Measurements from ENCODE around the gene GATA5.

GRCh38 chr20:62433658-62434497 lies 41.9 kb downstream of the GATA5 start:
- TF ChIP-seq CTCF (IDR thresholded peaks at IDR 0.05) (no peak), JUND (IDR thresholded peaks at IDR 0.05) (no peak), EP300 (IDR thresholded peaks at IDR 0.05; ENCODE audit: borderline replicate concordance in 1 of 2, low read depth in 1 of 2, low read length in 1 of 2) (no peak)
